Left ventricle myocardium inferior (tissue), 1 donor: Measurements from ENCODE around the gene TSPAN14. TPM values are rescaled to one million over a fixed set of nuclear protein-coding genes. Genes with fewer than 3 reads are reported as not detected.
"Not testable (repeated sequence)": the region's sequence is repeated elsewhere in the genome, so short reads cannot be mapped to it uniquely, and the experiment has no call there.

Experiments
- DNase-seq: peaks from one replicate; pipeline ENCODE4 v3.0.0-alpha.2; 2020
- H3K27ac ChIP-seq: fragments of 200-600 bp; replicated peaks from 2 replicates; pipeline ENCODE4 v1.8.0; 2021
- H3K27me3 ChIP-seq: fragments of 200-600 bp; 2 replicates; pipeline ENCODE4 v1.8.0; 2021; ENCODE audit warnings: low read depth
- H3K36me3 ChIP-seq: fragments of 200-600 bp; 2 replicates; pipeline ENCODE4 v1.8.0; 2021
- H3K4me1 ChIP-seq: fragments of 200-600 bp; 2 replicates; pipeline ENCODE4 v1.8.0; 2021
- H3K4me3 ChIP-seq: fragments of 200-600 bp; 2 replicates; pipeline ENCODE4 v1.8.0; 2021; ENCODE audit warnings: mild to moderate bottlenecking, moderate library complexity
- H3K9me3 ChIP-seq: fragments of 200-600 bp; replicated peaks from 2 replicates; pipeline ENCODE4 v1.8.0; 2021
- CTCF ChIP-seq: fragments of 200-600 bp; IDR thresholded peaks from 2 replicates; pipeline ENCODE4 v1.8.0; 2021; ENCODE audit warnings: antibody characterized with exemption, mild to moderate bottlenecking, borderline replicate concordance
- intact Hi-C: fragments of 100-400 bp; cut with micrococcal nuclease; formaldehyde crosslinking; loops from one replicate; pipeline ENCODE4 v1.11.0; 2022
- total RNA-seq: library from RNA; stranded (reverse); fragmentation: NEBNext Ultra II Directional; extraction: Animal tissue kit (Norgen Biotek cat#: 25700); gene quantifications from one replicate; pipeline ENCODE4 v1.2.1, GENCODE V29; 2021
- donor health status: DM: no; HTN: yes; CAD: no; lungs with severe emphysema.

Gene TSPAN14
- total RNA-seq, 1 donor from 2014 or later: 33.4 TPM

GRCh38 chr10:80540136-80540535 is 86.0 kb downstream of the TSPAN14 start:
- H3K27ac ChIP-seq: peak overlapping the region; percentile 85
- intact Hi-C loops: no loop called here

GRCh38 chr10:80540618-80540980 is 86.5 kb downstream of the TSPAN14 start:
- Histone ChIP-seq H3K27me3 (no peaks in the 10 kb centered on the region), H3K27ac (peak overlapping the region; percentile 85), H3K4me3 (peak overlapping the region; percentile 45), H3K4me1 (peaks cover 32% of the 10 kb centered on the region), H3K9me3 (no peaks in the 10 kb centered on the region), H3K36me3 (no peaks in the 10 kb centered on the region)
- intact Hi-C loops: no loop called here
- TF ChIP-seq CTCF: no peak
- DNase-seq: no peak

More at GRCh38 chr10:80540136-80540535, 86.0 kb downstream of the TSPAN14 start:
- Histone ChIP-seq H3K9me3 (no peaks in the 10 kb centered on the region), H3K4me3 (peak overlapping the region; percentile 45), H3K4me1 (peaks cover 34% of the 10 kb centered on the region), H3K27me3 (no peaks in the 10 kb centered on the region), H3K36me3 (no peaks in the 10 kb centered on the region)
- no peak for DNase-seq
- no peak for TF ChIP-seq CTCF

- peaks cover 26% of the 10 kb centered on the region for H3K4me1 ChIP-seq
- intact Hi-C loops: no loop called here
- no peaks in the 10 kb centered on the region for H3K27me3 ChIP-seq
These were observed 87.1 kb downstream of the TSPAN14 start for GRCh38 chr10:80540981-80541750.

GRCh38 chr10:80542053-80542452 is 87.9 kb downstream of the TSPAN14 start:
- no peaks in the 10 kb centered on the region for H3K9me3 ChIP-seq
- TF ChIP-seq CTCF: no peak
- peak overlapping the region; percentile 85 for H3K27ac ChIP-seq
- H3K27me3 ChIP-seq: no peaks in the 10 kb centered on the region
- no peak for DNase-seq
- H3K36me3 ChIP-seq: no peaks in the 10 kb centered on the region
- H3K4me3 ChIP-seq: no peak overlapping the region
- peaks cover 18% of the 10 kb centered on the region for H3K4me1 ChIP-seq
- intact Hi-C loops: no loop called here

More at GRCh38 chr10:80540981-80541750, 87.1 kb downstream of the TSPAN14 start:
- no peaks in the 10 kb centered on the region for H3K36me3 ChIP-seq
- peak overlapping the region; percentile 85 for H3K27ac ChIP-seq
- no peak for TF ChIP-seq CTCF
- peak overlapping the region; percentile 45 for H3K4me3 ChIP-seq
- peak; percentile 50 for DNase-seq
- no peaks in the 10 kb centered on the region for H3K9me3 ChIP-seq

GRCh38 chr10:80542652-80543318 is 88.7 kb downstream of the TSPAN14 start:
- H3K4me1 ChIP-seq: peaks cover 25% of the 10 kb centered on the region
- peak overlapping the region; percentile 85 for H3K27ac ChIP-seq
- DNase-seq: no peak
- TF ChIP-seq CTCF: no peak
- H3K4me3 ChIP-seq: no peak overlapping the region
- intact Hi-C loops: no loop called here
- H3K9me3 ChIP-seq: no peaks in the 10 kb centered on the region
- no peaks in the 10 kb centered on the region for H3K27me3 ChIP-seq
- no peaks in the 10 kb centered on the region for H3K36me3 ChIP-seq

- H3K4me3 ChIP-seq, H3K27me3 ChIP-seq, DNase-seq, H3K36me3 ChIP-seq, H3K9me3 ChIP-seq, H3K27ac ChIP-seq, intact Hi-C loops: not testable (repeated sequence)
- peaks cover 29% of the 10 kb centered on the region for H3K4me1 ChIP-seq
These were observed 89.2 kb downstream of the TSPAN14 start for GRCh38 chr10:80543319-80543672.
